GM19035 (cell line): ENCODE results near the gene G3BP1.
"Not testable (repeated sequence)": the region's sequence is repeated elsewhere in the genome, so short reads cannot be mapped to it uniquely, and the experiment has no call there.

ENCODE experiments used
- ATAC-seq: cut with Tn5 transposase; IDR thresholded peaks from one replicate; pipeline ENCODE4 v1.9.1; 2021; ENCODE audit not compliant: unreplicated experiment

G3BP1 gene

GRCh38 chr5:151751593-151751992 lies 20.2 kb upstream of the G3BP1 start:
- no peak for ATAC-seq

DNA sequence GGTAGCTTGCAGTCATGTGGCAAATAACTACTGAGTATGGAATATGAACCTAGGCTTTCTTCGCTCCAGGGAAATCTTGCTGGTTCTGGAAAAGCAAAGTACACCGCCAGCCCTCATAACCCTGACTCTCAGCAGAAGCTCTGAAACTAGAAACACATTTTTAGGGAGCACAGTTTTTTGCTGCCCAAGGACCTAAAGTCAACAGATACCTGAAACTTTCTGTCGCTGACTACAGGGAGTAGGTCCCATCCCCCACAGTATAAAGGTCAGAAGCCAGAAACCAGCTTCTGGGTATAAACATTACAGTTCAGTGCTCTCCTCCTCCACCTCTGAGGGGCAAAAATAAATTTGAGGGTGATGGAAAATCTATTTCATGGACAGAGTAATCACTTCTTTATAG lies 16.4 kb upstream of the G3BP1 start:
- ATAC-seq, result no peak

DNA sequence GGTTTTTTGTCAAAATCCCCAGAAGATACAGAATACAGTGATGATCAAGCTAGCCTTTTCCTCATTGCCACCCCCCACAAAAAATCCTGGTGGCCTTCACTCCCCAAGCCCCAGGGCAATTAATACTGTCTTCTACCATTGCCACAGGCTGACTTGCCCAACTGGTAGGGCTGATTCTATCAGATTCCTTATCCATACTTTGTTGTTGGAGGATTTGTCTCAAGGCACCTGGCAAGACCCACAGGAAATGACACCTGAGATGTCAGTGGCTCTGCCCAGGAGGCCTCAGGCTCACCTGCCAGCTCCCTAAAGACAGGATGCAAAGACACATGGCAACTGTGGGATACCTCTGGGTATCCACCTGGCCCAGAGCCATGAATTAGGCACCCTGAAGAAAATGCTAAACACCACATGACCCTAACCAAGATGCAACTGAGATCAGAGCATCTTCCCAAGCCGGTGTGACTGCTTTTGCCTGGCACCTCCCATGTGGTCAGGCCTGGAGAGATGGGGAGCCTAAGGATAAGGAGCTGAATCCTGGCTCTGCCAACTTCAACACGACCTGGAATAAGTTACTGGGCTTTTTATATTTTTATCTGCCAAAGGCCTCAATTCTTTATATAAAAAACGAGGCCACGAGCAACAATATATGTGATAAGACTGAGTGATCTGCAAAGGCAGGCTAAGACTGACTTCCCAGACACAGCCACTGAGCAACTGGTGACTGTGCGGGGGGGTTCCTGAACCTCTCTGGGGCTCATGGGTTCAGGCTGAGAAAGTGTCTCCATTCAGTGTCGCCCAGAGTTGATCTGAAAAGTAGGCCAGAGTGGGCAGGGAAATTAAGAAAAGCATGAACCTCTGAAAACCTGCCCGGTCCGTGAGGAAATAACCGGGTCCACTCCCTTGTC lies 14.3 kb upstream of the G3BP1 start:
- ATAC-seq, result peak; percentile 6

DNA sequence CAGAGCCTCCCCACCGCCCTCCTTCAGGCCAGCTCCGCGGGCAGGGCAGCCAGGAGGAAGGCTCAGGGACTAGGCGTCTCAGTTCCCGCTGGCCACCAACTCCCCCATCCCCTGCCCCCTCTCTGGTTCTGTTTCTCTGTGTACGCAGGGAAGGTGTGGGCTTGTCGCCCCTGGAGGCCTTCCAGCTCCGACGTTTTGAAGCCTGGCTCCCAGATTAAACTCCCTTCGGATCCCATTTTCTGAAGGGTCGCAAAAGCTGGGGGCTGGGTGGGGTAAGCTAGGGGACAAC lies 13.7 kb upstream of the G3BP1 start:
- ATAC-seq, result peak; percentile 26

- peak; percentile 97 for ATAC-seq
Observed at GRCh38 chr5:151758430-151759241, 13.1 kb upstream of the G3BP1 start, which contains the start of gene ATOX1. ATOX1 (minus strand) TSS chr5:151758631; CDS start chr5:151758551, 80 bp downstream.

- no peak for ATAC-seq
Observed at GRCh38 chr5:151764801-151765200, 7.0 kb upstream of the G3BP1 start.

DNA sequence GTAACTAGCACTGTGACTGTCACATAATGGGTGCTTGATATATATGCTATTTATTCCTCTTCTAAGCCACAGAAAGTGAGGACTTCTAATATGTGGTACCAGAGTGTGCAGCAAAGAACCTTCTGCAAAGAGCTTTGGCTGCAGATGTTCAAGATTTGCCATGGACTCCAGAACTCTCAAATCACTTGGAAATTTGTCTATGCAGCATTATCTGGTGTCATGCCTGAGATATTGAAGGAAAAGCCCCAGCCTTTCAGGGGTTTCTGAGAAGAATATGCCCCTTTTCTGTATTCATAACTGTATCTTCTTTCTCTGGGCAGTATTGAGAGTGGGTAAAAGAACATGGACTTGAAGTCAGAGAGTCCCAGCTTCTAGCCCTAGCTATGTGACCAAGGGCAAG lies 4.8 kb upstream of the G3BP1 start:
- ATAC-seq, result no peak

- peak; percentile 24 for ATAC-seq
Observed at GRCh38 chr5:151770383-151771258, 1.1 kb upstream of the G3BP1 start.

GRCh38 chr5:151772029-151772845 lies 483 bp downstream of the G3BP1 start:
- no peak for ATAC-seq

DNA sequence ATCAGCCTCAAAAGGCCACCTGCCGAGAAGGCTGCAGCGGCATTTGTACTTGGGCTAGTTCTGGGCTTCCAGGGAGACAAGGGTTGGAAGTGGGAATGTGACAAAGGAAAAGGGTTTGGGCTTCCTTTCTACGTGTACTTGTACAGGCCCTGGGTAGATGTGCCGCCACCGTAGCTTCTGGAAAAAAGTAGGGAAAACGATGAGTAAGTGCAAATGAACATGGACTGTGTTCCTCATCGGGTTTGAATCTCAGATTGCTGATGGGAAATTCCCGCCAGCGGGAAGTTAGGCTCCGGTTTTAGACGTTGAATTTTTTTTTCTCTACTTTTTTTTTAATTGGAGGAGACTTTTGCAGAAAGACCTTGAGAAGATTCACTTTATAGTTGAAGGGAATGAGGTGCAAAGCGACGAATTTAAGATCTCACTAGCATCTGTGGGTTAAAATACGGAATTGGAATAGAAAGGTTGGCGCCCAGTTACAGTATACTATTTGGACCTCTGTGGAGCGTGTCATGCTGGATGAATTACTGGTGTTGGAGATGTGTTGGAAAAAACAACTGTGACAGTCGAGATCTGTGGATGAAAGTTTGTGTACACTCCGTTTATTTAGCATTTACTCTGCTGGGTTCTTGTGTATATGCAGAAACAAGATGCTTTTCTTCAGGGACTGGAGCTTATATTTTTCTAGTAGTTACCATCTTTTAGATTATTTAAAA lies 1.2 kb downstream of the G3BP1 start:
- ATAC-seq, result no peak

GRCh38 chr5:151773951-151774350 lies 2.2 kb downstream of the G3BP1 start:
- no peak for ATAC-seq

GRCh38 chr5:151775025-151775606 lies 3.4 kb downstream of the G3BP1 start:
- ATAC-seq, result no peak

- ATAC-seq, result no peak
Observed at GRCh38 chr5:151779531-151780125, 7.9 kb downstream of the G3BP1 start.

DNA sequence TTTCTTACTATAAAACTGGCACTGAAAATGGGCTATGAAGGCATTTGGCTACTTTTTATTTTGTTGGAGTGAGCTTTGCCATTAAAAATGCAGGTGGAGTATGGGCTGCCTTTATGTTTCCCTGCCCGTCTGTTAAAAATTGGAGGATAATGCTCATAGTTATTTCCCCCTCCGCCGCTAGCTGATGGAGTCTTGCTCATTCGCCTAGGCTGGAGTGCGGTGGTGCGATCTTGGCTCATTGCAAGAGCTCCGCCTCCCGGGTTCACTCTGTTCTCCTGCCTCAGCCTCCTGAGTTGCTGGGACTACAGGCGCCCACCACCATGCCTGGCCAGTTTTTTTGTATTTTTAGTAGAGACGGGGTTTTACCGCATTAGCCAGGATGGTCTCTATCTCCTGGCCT lies 8.6 kb downstream of the G3BP1 start:
- ATAC-seq, result no peak

DNA sequence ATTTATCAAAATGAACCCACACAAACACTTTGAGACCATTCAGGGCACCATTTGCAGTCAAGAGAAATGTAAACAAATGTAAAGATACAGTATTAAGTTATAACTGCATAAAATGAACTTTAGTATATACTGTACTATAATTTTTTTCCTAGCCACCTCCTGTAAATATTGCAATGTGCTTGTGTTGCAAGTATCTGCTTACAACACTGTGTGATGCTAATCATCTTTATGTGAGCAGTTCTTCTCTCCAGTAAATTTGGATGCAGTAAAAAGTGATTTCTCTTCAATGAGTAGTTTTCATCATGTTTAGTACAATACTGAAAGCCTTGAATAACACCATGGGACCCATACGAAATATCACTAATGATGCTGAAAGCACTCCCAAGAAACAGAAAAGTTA lies 9.4 kb downstream of the G3BP1 start:
- no peak for ATAC-seq

DNA sequence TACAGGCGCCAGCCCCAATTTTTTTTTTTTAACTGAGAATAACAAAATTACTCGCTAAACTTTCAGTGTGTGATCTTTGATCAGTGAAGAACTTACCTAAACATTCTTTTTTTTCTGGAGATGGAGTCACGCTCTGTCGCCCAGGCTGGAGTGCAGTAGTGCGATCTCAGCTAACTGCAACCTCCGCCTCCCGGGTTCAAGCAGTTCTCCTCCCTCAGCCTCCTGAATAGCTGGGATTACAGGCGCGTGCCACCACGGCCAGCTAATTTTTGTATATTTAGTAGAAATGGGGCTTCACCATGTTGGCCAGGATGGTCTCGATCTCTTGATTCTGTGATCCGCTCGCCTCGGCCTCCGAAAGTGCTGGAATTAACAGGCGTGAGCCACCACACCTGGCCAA lies 11.9 kb downstream of the G3BP1 start:
- ATAC-seq, result not testable (repeated sequence)

DNA sequence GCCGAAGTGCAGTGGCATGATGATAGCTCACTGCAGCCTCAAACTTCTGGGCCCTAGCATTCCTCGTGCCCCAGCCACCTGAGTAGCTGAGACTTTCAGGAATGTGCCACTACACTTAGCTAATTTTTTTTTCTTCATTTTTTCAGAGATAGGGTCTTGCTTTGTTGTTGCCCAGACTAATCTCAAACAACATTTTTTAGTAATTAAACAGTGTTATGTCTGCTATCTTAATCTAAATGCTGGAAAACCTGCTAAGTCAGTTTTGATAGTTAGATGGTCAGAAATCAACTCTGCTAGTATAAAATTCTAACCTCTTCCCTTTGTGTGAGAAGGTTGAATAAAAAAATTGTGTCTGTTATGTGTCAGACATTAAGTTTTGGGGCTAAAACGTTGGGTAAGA lies 12.4 kb downstream of the G3BP1 start:
- ATAC-seq, result no peak

DNA sequence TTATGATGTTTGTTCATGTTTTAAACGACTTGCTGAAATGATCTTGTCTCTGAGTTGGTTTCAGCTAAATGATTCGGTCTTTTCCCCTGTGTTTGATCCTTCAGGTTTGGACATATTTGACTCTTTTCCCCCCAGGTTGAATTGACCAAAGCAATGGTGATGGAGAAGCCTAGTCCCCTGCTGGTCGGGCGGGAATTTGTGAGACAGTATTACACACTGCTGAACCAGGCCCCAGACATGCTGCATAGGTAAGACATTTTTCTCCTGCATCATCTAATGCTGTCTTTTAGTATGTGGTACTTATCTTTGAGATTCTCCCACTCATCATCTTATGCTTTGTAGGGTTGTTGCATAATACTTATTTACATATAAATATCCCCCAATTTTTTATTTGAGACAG lies 14.7 kb downstream of the G3BP1 start:
- ATAC-seq, result no peak

DNA sequence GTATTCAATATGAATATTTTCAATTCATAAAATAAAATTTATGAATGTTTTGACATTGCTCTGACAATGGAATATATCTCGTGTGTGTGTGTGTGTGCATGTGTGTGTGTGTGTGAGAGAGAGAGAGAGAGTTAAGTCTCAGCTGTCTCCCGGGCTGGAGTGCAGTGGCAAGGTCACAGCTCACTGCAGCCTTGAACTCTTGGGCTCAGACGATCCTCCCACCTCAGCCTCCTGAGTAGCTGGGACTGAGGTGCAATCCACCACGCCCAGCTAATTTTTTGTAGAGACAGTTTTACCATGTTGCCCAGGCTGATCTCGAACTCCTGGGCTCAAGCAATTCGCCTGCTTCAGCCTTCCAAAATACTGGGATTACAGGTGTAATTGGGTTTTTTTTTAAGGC lies 16.1 kb downstream of the G3BP1 start:
- no peak for ATAC-seq
